H1 (cell line): ENCODE results near the gene CHD6. TPM values are rescaled to one million over a fixed set of nuclear protein-coding genes. Genes with fewer than 3 reads are reported as not detected.

ENCODE experiments used
- CTCF ChIA-PET: fragments of 300-600 bp; sonication (Branson Sonifier 250); formaldehyde crosslinking; loops from one replicate; lab custom pipeline; 2021; ENCODE audit not compliant: partially characterized antibody; lab: Charles Lee
- POLR2A ChIA-PET: fragments of 300-600 bp; sonication (Branson Sonifier 250); formaldehyde crosslinking; loops from one replicate; lab custom pipeline; 2021; ENCODE audit warnings: inconsistent platforms; ENCODE audit not compliant: partially characterized antibody; lab: Charles Lee
- DNase-seq, 2 experiments: peaks; one replicate each; pipeline versions ENCODE4 v3.0.0 to v3.0.0-alpha.2; 2010 to 2022; ENCODE audit warnings: low spot score in 2 of 2, low read depth in 1 of 2, mixed read lengths in 1 of 2
- FAIRE-seq: peaks from 2 replicates; lab custom pipeline; 2011; peaks lifted over from hg19 to GRCh38; lab: Jason Lieb, UNC
- H2AFZ ChIP-seq: 2 replicates; pipeline ENCODE4 v1.8.1; 2012; ENCODE audit warnings: low read length, inconsistent platforms
- H2AK5ac ChIP-seq: 2 replicates; pipeline ENCODE4 v1.6.1; 2013; ENCODE audit warnings: low read depth, low read length
- H2BK120ac ChIP-seq: replicated peaks from 2 replicates; pipeline ENCODE3; 2013; ENCODE audit warnings: low read depth, low read length, inconsistent platforms
- H2BK12ac ChIP-seq: 2 replicates; pipeline ENCODE4 v1.6.1; 2013; ENCODE audit warnings: low read depth, low read length
- H2BK15ac ChIP-seq: 2 replicates; pipeline ENCODE4 v1.6.1; 2013; ENCODE audit warnings: low read length
- H2BK20ac ChIP-seq: 2 replicates; pipeline ENCODE4 v1.6.1; 2013; ENCODE audit warnings: low read length
- H2BK5ac ChIP-seq: 2 replicates; pipeline ENCODE4 v1.6.1; 2013; ENCODE audit warnings: low read depth, low read length
- H3K14ac ChIP-seq: 2 replicates; pipeline ENCODE4 v1.6.1; 2013; ENCODE audit warnings: inconsistent platforms; ENCODE audit not compliant: insufficient read length
- H3K18ac ChIP-seq: 2 replicates; pipeline ENCODE4 v1.6.1; 2013; ENCODE audit warnings: low read length; ENCODE audit errors: extremely low read depth
- H3K23ac ChIP-seq: 2 replicates; pipeline ENCODE4 v1.6.1; 2013; ENCODE audit warnings: inconsistent platforms; ENCODE audit not compliant: insufficient read length
- H3K23me2 ChIP-seq: 2 replicates; pipeline ENCODE4 v1.6.1; 2013; ENCODE audit warnings: low read depth, low read length
- H3K27ac ChIP-seq: 2 replicates; pipeline ENCODE4 v1.6.1; 2011; ENCODE audit warnings: low read depth, low read length, inconsistent platforms
- H3K27me3 ChIP-seq, 4 experiments: replicated peaks in 1 of 4; 1 replicate in 1 of 4; 2 replicates in 3 of 4; pipeline versions ENCODE4 v1.6.1 to v1.8.1; 2011 to 2013; ENCODE audit warnings: low read length in 3 of 4, mild to moderate bottlenecking in 3 of 4, inconsistent platforms in 2 of 4, mixed read lengths in 2 of 4, moderate library complexity in 1 of 4; ENCODE audit not compliant: control insufficient read depth in 3 of 4, insufficient read depth in 3 of 4; ENCODE audit errors: extremely low read depth in 1 of 4
- H3K36me3 ChIP-seq, 4 experiments: 2 replicates each; pipeline versions ENCODE4 v1.6.1 to v1.8.1; 2011 to 2013; ENCODE audit warnings: mild to moderate bottlenecking in 4 of 4, low read length in 3 of 4, moderate library complexity in 2 of 4, control low read depth in 1 of 4, inconsistent platforms in 1 of 4; ENCODE audit not compliant: insufficient read depth in 4 of 4, control insufficient read depth in 2 of 4
- H3K4ac ChIP-seq: replicated peaks from 2 replicates; pipeline ENCODE3; 2013; ENCODE audit warnings: low read length, low read depth, mixed read lengths, inconsistent platforms; ENCODE audit not compliant: insufficient read length
- H3K4me1 ChIP-seq, 4 experiments: replicated peaks in 1 of 4; 1 replicate in 1 of 4; 2 replicates in 3 of 4; pipeline versions ENCODE4 v1.6.1 to v1.8.1; 2011 to 2013; ENCODE audit warnings: low read length in 3 of 4, inconsistent platforms in 2 of 4, mixed read lengths in 1 of 4; ENCODE audit not compliant: insufficient read depth in 4 of 4, control insufficient read depth in 3 of 4
- H3K4me2 ChIP-seq, 2 experiments: 2 replicates each; pipeline versions ENCODE4 v1.6.1 to v1.8.1; 2011 to 2013; ENCODE audit warnings: low read depth in 2 of 2, low read length in 2 of 2, control low read depth in 1 of 2, inconsistent platforms in 1 of 2, mild to moderate bottlenecking in 1 of 2; ENCODE audit not compliant: insufficient read depth in 1 of 2
- H3K4me3 ChIP-seq, 4 experiments: fragments of 200-600, 300-600 bp in 1 of 4; sonication (generic), shearing (Covaris generic), sonication (Bioruptor Twin) in 1 of 4; 2 replicates each; pipeline versions ENCODE4 v1.5.1 to v1.8.1; 2011 to 2016; ENCODE audit warnings: low read length in 4 of 4, low read depth in 3 of 4, control low read depth in 2 of 4, inconsistent platforms in 2 of 4, mild to moderate bottlenecking in 2 of 4, mixed read lengths in 1 of 4, moderate library complexity in 1 of 4; ENCODE audit not compliant: insufficient read depth in 2 of 4; ENCODE audit errors: extremely low read depth in 1 of 4
- H3K56ac ChIP-seq: replicated peaks from 2 replicates; pipeline ENCODE3; 2013; ENCODE audit warnings: low read depth, mild to moderate bottlenecking, mixed read lengths, low read length, inconsistent platforms; ENCODE audit not compliant: insufficient read length
- H3K79me1 ChIP-seq: 2 replicates; pipeline ENCODE4 v1.6.1; 2013; ENCODE audit warnings: low read depth, low read length, control low read depth
- H3K79me2 ChIP-seq, 2 experiments: 2 replicates each; pipeline versions ENCODE4 v1.6.1 to v1.8.1; 2012 to 2013; ENCODE audit warnings: low read length in 2 of 2, mild to moderate bottlenecking in 2 of 2, inconsistent platforms in 1 of 2; ENCODE audit not compliant: insufficient read depth in 2 of 2, control insufficient read depth in 1 of 2
- H3K9ac ChIP-seq, 4 experiments: replicated peaks in 1 of 4; 1 replicate in 1 of 4; 2 replicates in 3 of 4; pipeline versions ENCODE4 v1.6.1 to v1.8.1; 2011 to 2013; ENCODE audit warnings: low read depth in 3 of 4, low read length in 3 of 4, control low read depth in 2 of 4, mild to moderate bottlenecking in 2 of 4, moderate library complexity in 2 of 4, inconsistent platforms in 1 of 4; ENCODE audit errors: extremely low read depth in 1 of 4
- H3K9me3 ChIP-seq, 2 experiments: 2 replicates each; pipeline versions ENCODE4 v1.6.1 to v1.8.1; 2012 to 2013; ENCODE audit warnings: mild to moderate bottlenecking in 2 of 2, moderate library complexity in 2 of 2, control low read depth in 1 of 2, inconsistent platforms in 1 of 2, low read depth in 1 of 2, low read length in 1 of 2, mixed read lengths in 1 of 2; ENCODE audit not compliant: insufficient read depth in 2 of 2
- H4K20me1 ChIP-seq, 2 experiments: replicated peaks in 1 of 2; 2 replicates each; pipeline versions ENCODE3 to v1.8.1; 2011 to 2013; ENCODE audit warnings: inconsistent platforms in 2 of 2, low read length in 2 of 2, mild to moderate bottlenecking in 1 of 2; ENCODE audit not compliant: insufficient read depth in 2 of 2, control insufficient read depth in 1 of 2
- H4K5ac ChIP-seq: 2 replicates; pipeline ENCODE4 v1.6.1; 2013; ENCODE audit warnings: low read length, low read depth, mixed read lengths, inconsistent platforms; ENCODE audit not compliant: insufficient read length
- H4K8ac ChIP-seq: 2 replicates; pipeline ENCODE4 v1.8.0; 2013; ENCODE audit warnings: mild to moderate bottlenecking, moderate library complexity, low read length, inconsistent platforms; ENCODE audit not compliant: insufficient read depth; ENCODE audit errors: extremely low read depth
- H4K91ac ChIP-seq: replicated peaks from 2 replicates; pipeline ENCODE3; 2013; ENCODE audit warnings: low read length, mixed read lengths, inconsistent platforms; ENCODE audit not compliant: insufficient read length
- BCL11A ChIP-seq, 2 experiments: IDR thresholded peaks; one replicate each; pipeline ENCODE4 v1.6.1; 2011; ENCODE audit warnings: low read depth in 2 of 2, low read length in 2 of 2, mild to moderate bottlenecking in 2 of 2
- EZH2 ChIP-seq: fragments of 200-600 bp; sonication (generic); IDR thresholded peaks from 2 replicates; pipeline ENCODE4 v1.7.1; 2012; ENCODE audit warnings: low read depth, mild to moderate bottlenecking, moderate library complexity, low read length, inconsistent platforms; ENCODE audit not compliant: severe bottlenecking
- NANOG ChIP-seq: IDR thresholded peaks from 2 replicates; pipeline ENCODE4 v1.6.1; 2011; ENCODE audit warnings: low read length, low read depth, mild to moderate bottlenecking, inconsistent platforms; ENCODE audit not compliant: insufficient read depth, poor library complexity, severe bottlenecking
- SUZ12 ChIP-seq: fragments of 200-600 bp; sonication (generic); IDR thresholded peaks from 2 replicates; pipeline ENCODE4 v1.6.1; 2012; ENCODE audit warnings: mild to moderate bottlenecking, inconsistent platforms, low read length, moderate library complexity, mixed read lengths
- ZNF274 ChIP-seq: IDR thresholded peaks from 2 replicates; pipeline ENCODE4 v1.7.0; 2012; ENCODE audit warnings: low read length, borderline replicate concordance; ENCODE audit errors: extremely low read depth
- WGBS, 2 experiments: shearing (Covaris generic) in 1 of 2; methylation state at CpG; one replicate each; pipeline versions ENCODE4 v1.1.6 to v1.1.7; 2013 to 2015; ENCODE audit warnings: low lambda C conversion rate in 2 of 2, mixed read lengths in 2 of 2, inconsistent platforms in 1 of 2, low coverage in 1 of 2, missing lambda C conversion rate in 1 of 2; ENCODE audit not compliant: insufficient replicate concordance in 2 of 2, insufficient coverage in 1 of 2, insufficient read length in 1 of 2; ENCODE audit errors: extremely low coverage in 1 of 2, missing lambda C conversion rate in 1 of 2; 5-methylcytosine and 5-hydroxymethylcytosine counted together
- polyA plus RNA-seq, 7 experiments: library from polyadenylated mRNA; depleted of rRNA in 3 of 7; stranded (reverse) in 5 of 7; unstranded in 2 of 7; fragments of >200 nt in 5 of 7; fragments of 200-250 nt in 2 of 7; gene quantifications; 1 replicate in 5 of 7; 2 replicates in 1 of 7; 4 replicates in 1 of 7; pipeline versions ENCODE4 v1.2.1 to v1.2.3, GENCODE V29; 2011 to 2013; ENCODE audit warnings: missing spikeins in 2 of 7, mixed read lengths in 2 of 7
- total RNA-seq: library from RNA; stranded (reverse); fragmentation: NEBNext Ultra II Directional; extraction: Animal tissue kit (Norgen Biotek cat#: 25700); gene quantifications from 2 replicates; pipeline ENCODE4 v1.2.1, GENCODE V29; 2021

CHD6 gene
- total and polyA plus RNA-seq, 2 of the 8 experiments (the other 6 are each of a cell fraction or from before 2014, with no cell fraction given): 11.1 to 62.9 TPM

GRCh38 chr20:41552295-41553068 is 65.7 kb downstream of the CHD6 start:
- peaks cover 0 to 17% (median 11%) of the 10 kb centered on the region in 4 experiments; a peak in 6 of 8 replicates for H3K36me3 ChIP-seq
- H3K4me3 ChIP-seq: no peak overlapping the region
- no peak overlapping the region for H2AK5ac ChIP-seq
- no peak overlapping the region for H2BK15ac ChIP-seq
- H3K27me3 ChIP-seq: no peaks in the 10 kb centered on the region
- TF ChIP-seq BCL11A (IDR thresholded peaks at IDR 0.05; ENCODE audit: low read depth in 2 of 2, low read length in 2 of 2) (no peak), ZNF274 (no peak), NANOG (no peak), SUZ12 (no peak), EZH2 (no peak)
- no peak overlapping the region for H3K4me2 ChIP-seq
- H3K79me2 ChIP-seq: peaks cover 5 to 70% of the 10 kb centered on the region in 2 experiments; a peak in 3 of 4 replicates
- ChIA-PET POLR2A (interaction anchor here (1.5 to 1.9 kb wide), 2 partner anchors 55 to 66 kb away, joined by 3 to 6 read pairs; partner anchors contain the start of gene CHD6), CTCF (interaction anchor here (1.0 to 1.3 kb wide), 2 partner anchors 11 to 145 kb away, joined by 3 to 4 read pairs; no protein-coding TSS in a partner anchor)
- H3K9me3 ChIP-seq: peaks cover 5 to 12% of the 10 kb centered on the region in 2 experiments; a peak in 3 of 4 replicates
- FAIRE-seq (no peak), DNase-seq (no peak)
- H2BK120ac ChIP-seq: no peak overlapping the region
- no peak overlapping the region for H3K4ac ChIP-seq
- no peak overlapping the region for H2BK12ac ChIP-seq
- no peak overlapping the region for H3K18ac ChIP-seq
- no peak overlapping the region for H3K27ac ChIP-seq
- no peak overlapping the region for H4K5ac ChIP-seq
- peaks cover 2% of the 10 kb centered on the region; the same call in 1 of the 2 replicates for H3K79me1 ChIP-seq
- no peak overlapping the region for H2BK20ac ChIP-seq
- no peak overlapping the region for H2AFZ ChIP-seq
- peaks cover 0 to 2% of the 10 kb centered on the region in 2 experiments for H4K20me1 ChIP-seq
- no peak overlapping the region for H3K56ac ChIP-seq
- H3K23ac ChIP-seq: no peak overlapping the region
- H4K91ac ChIP-seq: no peak overlapping the region
- peaks cover 0 to 2% (median 1%) of the 10 kb centered on the region in 4 experiments; a peak in 2 of 7 replicates for H3K4me1 ChIP-seq
- H3K23me2 ChIP-seq: no peaks in the 10 kb centered on the region
- no peak overlapping the region for H3K14ac ChIP-seq
- no peak overlapping the region for H2BK5ac ChIP-seq
- no peak overlapping the region for H4K8ac ChIP-seq
- 90% methylated on average over 5 of the region's 5 CpGs; no CpG with 5 or more reads in 1 of the 2 experiments for WGBS, 2 experiments
- H3K9ac ChIP-seq: no peak overlapping the region
